OCI-LY7 (cell line): ENCODE data around the gene FLAD1.

Experiments used
- CTCF ChIP-seq: fragments of 200-600 bp; sonication (generic); conservative IDR thresholded peaks from 2 replicates; pipeline ENCODE4 v1.5.1; 2014; ENCODE audit warnings: mild to moderate bottlenecking, antibody characterized with exemption, low read length, moderate library complexity, mixed read lengths
- EZH2phosphoT487 ChIP-seq: fragments of 200-600 bp; sonication (generic); IDR thresholded peaks from 2 replicates; pipeline ENCODE4 v1.6.1; 2018; ENCODE audit warnings: low read depth, borderline replicate concordance, mild to moderate bottlenecking, mixed run types, antibody characterized with exemption, low read length, moderate library complexity, mixed read lengths

- TF ChIP-seq CTCF (0 out of 2 replicates have a peak, but pooled peaks have one; percentile 17), EZH2phosphoT487 (no peak)
These were observed 20.7 kb downstream of the FLAD1 start for GRCh38 chr1:155003766-155004351.
